Endothelial cell of umbilical vein (primary cell): ENCODE data around the gene PRKCQ.

Experiments
- POLR2A ChIP-seq: IDR thresholded peaks from 2 replicates; pipeline ENCODE4 v1.6.1; 2012; ENCODE audit warnings: low read depth, mild to moderate bottlenecking, control low read depth, low read length
- POLR2AphosphoS5 ChIP-seq: IDR thresholded peaks from 2 replicates; pipeline ENCODE4 v1.6.1; 2012; ENCODE audit warnings: low read depth, mild to moderate bottlenecking, control low read depth, low read length, moderate library complexity; ENCODE audit not compliant: insufficient read depth

- TF ChIP-seq POLR2AphosphoS5 (no peak), POLR2A (no peak)
These were observed 87.2 kb downstream of the PRKCQ start for GRCh38 chr10:6492896-6493295.
